OCI-LY3 (cell line): ENCODE results near the gene CHIT1.
"Not testable (repeated sequence)": the region's sequence is repeated elsewhere in the genome, so short reads cannot be mapped to it uniquely, and the experiment has no call there.

Experiments used
- H2AFZ ChIP-seq: fragments of 200-600, 300-600 bp; shearing (Covaris generic); 2 replicates; pipeline ENCODE4 v1.6.0; 2014; ENCODE audit warnings: antibody characterized with exemption, low read depth, low read length
- H3K27ac ChIP-seq: fragments of 200-600, 300-600 bp; sonication (generic); 2 replicates; pipeline ENCODE4 v1.5.1; 2014; ENCODE audit warnings: mild to moderate bottlenecking, low read length, moderate library complexity, mixed read lengths
- H3K27me3 ChIP-seq: fragments of 200-600, 300-600 bp; sonication (generic); 2 replicates; pipeline ENCODE4 v1.6.1; 2014; ENCODE audit warnings: low read depth, low read length, mixed read lengths
- H3K36me3 ChIP-seq: fragments of 200-600, 300-600 bp; sonication (generic); replicated peaks from 2 replicates; pipeline ENCODE3; 2014; ENCODE audit warnings: low read depth, low read length, mixed read lengths
- H3K4me1 ChIP-seq: fragments of 300-600, 200-600 bp; sonication (generic); 2 replicates; pipeline ENCODE4 v1.6.1; 2014; ENCODE audit warnings: low read length, mixed read lengths
- H3K4me2 ChIP-seq: fragments of 200-600, 300-600 bp; sonication (generic); 2 replicates; pipeline ENCODE4 v1.6.1; 2014; ENCODE audit warnings: low read length, mixed read lengths
- H3K4me3 ChIP-seq: fragments of 300-600, 200-600 bp; sonication (generic); 2 replicates; pipeline ENCODE4 v1.5.1; 2014; ENCODE audit warnings: antibody characterized with exemption, mild to moderate bottlenecking, low read length, moderate library complexity
- H3K79me2 ChIP-seq: fragments of 300-600, 200-600 bp; shearing (Covaris generic); 2 replicates; pipeline ENCODE4 v1.6.1; 2014; ENCODE audit warnings: mild to moderate bottlenecking, low read length, mixed read lengths
- H3K9ac ChIP-seq: fragments of 300-600, 200-600 bp; shearing (Covaris generic); 2 replicates; pipeline ENCODE4 v1.6.0; 2014; ENCODE audit warnings: mild to moderate bottlenecking, low read length, moderate library complexity
- H3K9me3 ChIP-seq: fragments of 200-600, 300-600 bp; shearing (Covaris generic); 2 replicates; pipeline ENCODE4 v1.6.1; 2014; ENCODE audit warnings: low read length, mixed read lengths; ENCODE audit not compliant: insufficient read depth
- H4K20me1 ChIP-seq: fragments of 200-600, 300-600 bp; sonication (generic); 2 replicates; pipeline ENCODE4 v1.6.1; 2016; ENCODE audit warnings: low read length, mixed read lengths; ENCODE audit not compliant: insufficient read depth
- EZH2phosphoT487 ChIP-seq: fragments of 200-600 bp; shearing (Covaris generic); IDR thresholded peaks from 2 replicates; pipeline ENCODE4 v1.6.1; 2018; ENCODE audit warnings: antibody characterized with exemption, mixed run types, low read depth
- TF ChIP-seq, protein P1 (sequence below): fragments of 200-600, 300-600 bp; sonication (generic); IDR thresholded peaks from 2 replicates; pipeline ENCODE4 v1.5.1; 2014; ENCODE audit warnings: antibody characterized with exemption, low read length, low read depth

Gene CHIT1

DNA sequence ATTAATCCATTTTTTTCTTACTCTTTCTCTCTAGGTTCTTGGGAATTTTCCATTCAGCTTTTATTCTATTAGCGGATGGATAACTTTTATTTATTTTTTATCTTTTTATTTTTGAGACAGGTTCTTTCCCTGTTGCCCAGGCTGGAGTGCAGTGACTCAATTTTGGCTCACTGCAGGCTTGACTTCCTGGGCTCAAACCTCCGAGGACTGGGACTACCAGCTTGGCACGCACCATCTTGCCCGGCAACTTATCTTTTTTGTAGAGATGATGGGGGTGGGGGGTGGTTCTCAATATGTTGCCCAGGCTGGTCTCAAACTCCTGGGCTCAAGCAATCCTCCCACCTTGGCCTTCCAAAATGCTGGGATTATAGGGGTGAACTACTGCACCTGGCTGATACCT is 36.1 kb upstream of the CHIT1 start:
- Histone ChIP-seq H3K36me3 (no peaks in the 10 kb centered on the region), H3K4me3 (no peak overlapping the region), H2AFZ (no peak overlapping the region), H4K20me1 (no peaks in the 10 kb centered on the region), H3K9me3 (no peaks in the 10 kb centered on the region), H3K27me3 (peaks cover 17% of the 10 kb centered on the region), H3K9ac (no peak overlapping the region), H3K27ac (no peak overlapping the region), H3K4me1 (peaks cover 29% of the 10 kb centered on the region), H3K79me2 (no peaks in the 10 kb centered on the region), H3K4me2 (peak overlapping the region; percentile 30)
- TF ChIP-seq, protein P1, sequence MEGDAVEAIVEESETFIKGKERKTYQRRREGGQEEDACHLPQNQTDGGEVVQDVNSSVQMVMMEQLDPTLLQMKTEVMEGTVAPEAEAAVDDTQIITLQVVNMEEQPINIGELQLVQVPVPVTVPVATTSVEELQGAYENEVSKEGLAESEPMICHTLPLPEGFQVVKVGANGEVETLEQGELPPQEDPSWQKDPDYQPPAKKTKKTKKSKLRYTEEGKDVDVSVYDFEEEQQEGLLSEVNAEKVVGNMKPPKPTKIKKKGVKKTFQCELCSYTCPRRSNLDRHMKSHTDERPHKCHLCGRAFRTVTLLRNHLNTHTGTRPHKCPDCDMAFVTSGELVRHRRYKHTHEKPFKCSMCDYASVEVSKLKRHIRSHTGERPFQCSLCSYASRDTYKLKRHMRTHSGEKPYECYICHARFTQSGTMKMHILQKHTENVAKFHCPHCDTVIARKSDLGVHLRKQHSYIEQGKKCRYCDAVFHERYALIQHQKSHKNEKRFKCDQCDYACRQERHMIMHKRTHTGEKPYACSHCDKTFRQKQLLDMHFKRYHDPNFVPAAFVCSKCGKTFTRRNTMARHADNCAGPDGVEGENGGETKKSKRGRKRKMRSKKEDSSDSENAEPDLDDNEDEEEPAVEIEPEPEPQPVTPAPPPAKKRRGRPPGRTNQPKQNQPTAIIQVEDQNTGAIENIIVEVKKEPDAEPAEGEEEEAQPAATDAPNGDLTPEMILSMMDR: no peak
- TF ChIP-seq EZH2phosphoT487: no peak

DNA sequence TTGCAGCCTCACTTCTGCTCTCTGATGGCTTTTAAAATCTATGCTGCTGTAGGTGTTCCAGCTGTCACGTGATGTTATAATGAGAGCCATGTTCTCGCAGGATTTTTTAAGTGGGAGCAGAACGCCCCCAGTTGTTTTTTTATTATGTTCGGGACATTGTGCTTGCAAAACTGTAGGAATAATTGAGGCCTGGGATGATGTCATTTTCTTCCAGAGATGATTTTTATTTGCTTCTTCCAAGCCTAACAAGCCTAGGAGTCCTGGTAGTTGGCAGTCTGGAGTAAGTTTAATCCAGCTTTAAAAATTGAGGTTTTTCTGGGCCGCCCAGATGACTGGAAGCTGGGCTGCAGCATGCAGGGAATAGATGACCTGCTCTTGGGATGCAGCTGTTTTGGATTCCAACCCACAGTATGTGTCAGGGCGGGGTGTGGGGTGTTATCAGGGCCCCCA is 34.6 kb upstream of the CHIT1 start:
- peaks cover 17% of the 10 kb centered on the region for H3K27me3 ChIP-seq
- no peaks in the 10 kb centered on the region for H3K36me3 ChIP-seq
- H3K9me3 ChIP-seq: no peaks in the 10 kb centered on the region
- TF ChIP-seq, protein P1: no peak
- no peak overlapping the region for H3K9ac ChIP-seq
- H2AFZ ChIP-seq: no peak overlapping the region
- H4K20me1 ChIP-seq: no peaks in the 10 kb centered on the region
- no peak overlapping the region for H3K27ac ChIP-seq
- H3K4me3 ChIP-seq: peak overlapping the region; percentile 56
- H3K4me2 ChIP-seq: peak overlapping the region; percentile 83
- no peaks in the 10 kb centered on the region for H3K79me2 ChIP-seq
- peaks cover 29% of the 10 kb centered on the region for H3K4me1 ChIP-seq

DNA sequence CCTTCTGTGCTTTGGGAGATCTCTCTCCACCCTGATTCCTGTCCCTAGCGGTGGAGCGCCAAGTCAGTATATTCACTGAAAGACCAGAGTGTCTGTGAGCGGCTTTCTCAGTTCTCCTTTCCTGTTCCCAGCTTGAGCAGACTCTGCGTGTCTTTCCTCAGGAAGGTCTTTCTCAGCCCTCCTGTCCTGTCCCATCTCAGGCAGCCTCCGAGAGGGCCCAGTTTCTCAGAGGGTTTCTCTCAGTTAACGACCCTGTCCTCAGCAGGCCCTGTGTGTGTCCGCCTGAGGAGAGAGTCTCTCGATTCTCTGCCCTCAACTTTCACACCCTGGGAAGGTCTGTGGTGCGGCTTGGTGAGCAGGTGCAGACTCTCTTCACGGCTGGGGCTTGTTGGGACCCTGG is 34.0 kb upstream of the CHIT1 start:
- Histone ChIP-seq H3K4me2 (peak overlapping the region; percentile 83), H3K9ac (no peak overlapping the region), H3K27me3 (peaks cover 17% of the 10 kb centered on the region), H4K20me1 (no peaks in the 10 kb centered on the region), H3K79me2 (no peaks in the 10 kb centered on the region), H3K9me3 (no peaks in the 10 kb centered on the region), H2AFZ (no peak overlapping the region), H3K4me3 (peak overlapping the region; percentile 56), H3K4me1 (peaks cover 26% of the 10 kb centered on the region), H3K36me3 (no peaks in the 10 kb centered on the region), H3K27ac (no peak overlapping the region)
- TF ChIP-seq, protein P1: no peak; the same call in 1 of the 2 replicates
- TF ChIP-seq EZH2phosphoT487: no peak

DNA sequence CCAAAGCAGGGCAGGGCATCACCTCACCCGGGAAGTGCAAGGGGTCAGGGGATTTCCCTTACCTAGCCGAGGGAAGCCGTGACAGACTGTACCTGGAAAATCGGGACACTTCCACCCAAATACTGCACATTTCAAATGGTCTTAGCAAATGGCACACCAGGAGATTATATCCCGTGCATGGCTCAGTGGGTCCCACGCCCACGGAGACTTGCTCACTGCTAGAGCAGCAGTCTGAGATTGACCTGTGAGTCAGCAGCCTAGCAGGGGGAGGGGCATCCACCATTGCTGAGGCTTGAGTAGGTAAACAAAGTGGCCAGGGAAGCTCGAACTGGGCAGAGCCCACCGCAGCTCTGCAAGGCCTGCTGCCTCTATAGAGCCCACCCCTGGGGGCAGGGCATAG is 27.2 kb upstream of the CHIT1 start:
- H3K4me2 ChIP-seq: not testable (repeated sequence)

DNA sequence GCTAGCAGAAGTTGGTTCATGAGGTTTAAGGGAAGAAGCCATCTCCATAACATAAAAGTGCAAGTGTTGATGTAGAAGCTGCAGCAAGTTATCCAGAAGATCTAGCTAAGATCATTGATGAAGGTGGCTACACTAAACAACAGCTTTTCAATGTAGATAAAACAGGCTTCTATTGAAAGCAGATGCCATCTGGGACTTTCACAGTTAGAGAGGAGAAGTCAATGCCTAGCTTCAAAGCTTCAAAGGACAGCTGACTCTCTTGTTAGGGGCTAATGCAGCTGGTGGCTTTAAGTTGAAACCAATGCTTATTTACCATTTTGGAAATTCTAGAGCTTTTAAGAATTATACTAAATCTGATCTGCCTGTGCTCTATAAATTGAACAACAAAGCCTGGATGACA is 25.3 kb upstream of the CHIT1 start:
- H3K9me3 ChIP-seq, H3K4me2 ChIP-seq, H4K20me1 ChIP-seq: not testable (repeated sequence)

More for the DNA sequence above, 27.2 kb upstream of the CHIT1 start:
- not testable (repeated sequence) for H3K27ac ChIP-seq, H3K4me3 ChIP-seq, H4K20me1 ChIP-seq, H3K79me2 ChIP-seq, H3K9me3 ChIP-seq, H3K4me1 ChIP-seq, H3K36me3 ChIP-seq, H2AFZ ChIP-seq, H3K9ac ChIP-seq
- H3K27me3 ChIP-seq: peaks cover 39% of the 10 kb centered on the region

More for the DNA sequence above, 25.3 kb upstream of the CHIT1 start:
- H2AFZ ChIP-seq, H3K9ac ChIP-seq, H3K27ac ChIP-seq, H3K4me1 ChIP-seq, H3K36me3 ChIP-seq, H3K4me3 ChIP-seq, H3K79me2 ChIP-seq: not testable (repeated sequence)
- peaks cover 50% of the 10 kb centered on the region for H3K27me3 ChIP-seq
